ENCODE measurements around the gene NSUN2.

NSUN2 gene

DNA sequence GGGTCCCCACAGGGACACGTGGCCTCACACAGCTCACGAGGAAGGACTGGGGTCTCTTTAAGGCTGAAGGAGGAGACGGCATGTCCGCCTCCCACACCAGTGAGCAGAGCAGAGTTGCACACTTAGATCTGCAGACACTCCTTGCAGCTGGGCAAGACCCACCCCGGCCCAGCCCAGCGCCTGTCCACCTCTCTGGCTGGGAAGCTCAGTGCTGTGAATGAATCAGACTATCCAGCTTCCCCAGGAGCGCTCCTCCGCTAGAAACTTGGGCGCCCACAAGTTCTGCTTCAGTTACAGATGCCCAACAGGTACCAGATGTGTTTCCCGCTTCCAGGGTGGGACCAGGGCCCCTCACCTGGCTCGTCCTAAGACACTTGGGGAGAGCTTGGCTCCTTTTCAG, 78.9 kb downstream of the NSUN2 start:
- DNase-seq, result no peak

DNA sequence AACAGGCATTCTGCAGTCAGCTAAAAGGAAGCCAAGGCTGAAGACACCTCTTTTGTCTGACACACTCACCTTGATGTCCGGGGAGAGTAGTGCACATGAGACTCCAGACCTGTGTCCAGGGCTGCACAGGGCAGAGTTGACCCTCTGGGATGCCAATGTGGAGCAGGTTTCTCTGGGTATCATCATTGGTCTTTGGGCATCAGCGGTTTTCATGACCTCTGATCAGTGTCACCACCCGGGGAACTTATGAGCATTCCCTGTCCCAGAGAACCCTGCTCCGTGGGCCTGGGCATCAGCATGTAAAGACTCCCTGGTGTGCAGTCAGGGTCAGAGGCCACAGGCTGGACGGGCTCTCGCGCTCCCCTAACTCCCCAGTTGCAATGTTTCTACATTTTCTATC, 80.2 kb downstream of the NSUN2 start:
- no peak for DNase-seq

DNA sequence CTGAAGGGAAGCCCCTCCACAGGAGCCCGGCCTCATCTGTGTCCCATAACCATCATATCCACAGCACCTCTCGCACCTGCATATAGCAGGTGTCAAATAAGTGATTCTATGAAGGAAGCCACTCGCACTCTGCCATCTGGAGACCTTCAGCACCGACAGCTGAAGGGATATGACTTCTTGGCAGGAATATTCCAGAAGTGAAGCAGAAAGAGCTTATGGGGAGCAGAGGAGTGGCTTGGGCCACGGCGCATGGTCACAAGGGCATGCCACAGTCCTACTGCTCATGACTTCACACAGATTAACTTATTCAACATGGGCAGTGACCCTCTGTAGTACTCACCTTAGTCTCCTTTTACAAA, 80.9 kb downstream of the NSUN2 start:
- DNase-seq, result no peak

DNA sequence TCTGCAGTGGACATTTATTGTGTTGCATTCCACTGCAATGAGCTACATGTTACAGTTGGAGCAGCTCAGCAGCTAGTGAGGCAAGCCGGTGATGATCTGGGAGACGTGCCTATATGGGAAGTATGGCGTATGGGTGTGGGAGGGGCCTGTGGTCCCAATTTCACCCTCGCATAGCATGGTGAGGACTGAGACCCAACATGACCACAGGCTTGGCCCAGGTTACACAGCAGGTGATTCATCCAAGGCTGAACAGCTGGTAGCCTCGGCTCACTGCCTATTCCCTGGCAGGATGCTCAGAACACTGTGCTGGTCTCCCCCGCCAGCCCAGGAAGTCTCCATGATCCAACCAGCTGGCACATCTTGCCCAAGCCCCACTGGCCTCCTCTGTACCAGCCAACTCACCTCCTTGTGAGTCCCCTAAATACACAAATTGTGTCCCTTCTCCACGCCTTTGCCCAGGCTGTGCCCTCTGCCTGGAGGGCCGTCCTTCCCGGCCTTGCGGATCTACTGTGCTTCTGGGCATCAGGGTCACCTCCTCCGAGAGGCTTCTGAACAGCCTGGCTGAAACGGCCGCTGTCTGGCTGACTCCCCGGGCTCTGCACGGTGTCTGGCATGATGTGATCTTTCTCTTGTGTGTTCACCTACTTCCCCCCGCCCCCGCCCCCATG, 81.4 kb downstream of the NSUN2 start:
- DNase-seq, result no peak

DNA sequence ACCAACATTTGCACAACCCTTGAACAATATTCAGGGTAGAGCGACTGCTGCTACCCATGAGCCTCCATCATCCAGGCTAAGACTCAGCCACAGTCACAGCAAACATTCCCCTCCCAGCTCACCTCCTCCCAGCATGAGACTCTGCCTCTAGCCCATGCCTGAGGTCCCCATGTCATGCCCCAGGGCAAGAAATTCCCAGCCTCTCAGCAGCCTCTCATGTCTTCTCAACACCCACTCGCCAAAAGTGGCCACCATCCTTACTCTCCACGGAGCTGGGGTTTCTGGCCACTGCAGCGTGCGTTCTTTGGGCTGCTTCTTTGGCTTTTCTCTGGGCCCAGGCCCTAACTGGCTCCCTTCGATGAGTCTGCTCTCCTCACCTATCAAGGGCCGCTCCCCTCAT, 82.2 kb downstream of the NSUN2 start:
- no peak for DNase-seq
